DOHH2 (cell line): ENCODE data around the gene CBX7.

Experiments
- H3F3A ChIP-seq: fragments of 200-600 bp; sonication (generic), shearing (Covaris generic); 2 replicates; pipeline ENCODE4 v1.6.0; 2016; ENCODE audit warnings: antibody characterized with exemption, mild to moderate bottlenecking; ENCODE audit not compliant: control insufficient read depth, insufficient read depth
- H3K27ac ChIP-seq: fragments of 200-600 bp; sonication (generic); 2 replicates; pipeline ENCODE4 v1.5.1; 2014; ENCODE audit warnings: low read depth, mild to moderate bottlenecking, low read length, moderate library complexity
- H3K27me3 ChIP-seq: fragments of 200-600 bp; sonication (generic); 2 replicates; pipeline ENCODE4 v1.6.1; 2014; ENCODE audit warnings: mild to moderate bottlenecking, low read length, mixed read lengths; ENCODE audit not compliant: control insufficient read depth
- H3K36me3 ChIP-seq: fragments of 200-600 bp; sonication (generic); 2 replicates; pipeline ENCODE4 v1.6.1; 2014; ENCODE audit warnings: mild to moderate bottlenecking, low read length, moderate library complexity, mixed read lengths; ENCODE audit not compliant: control insufficient read depth
- H3K4me1 ChIP-seq: fragments of 200-600 bp; sonication (generic); 2 replicates; pipeline ENCODE4 v1.6.1; 2014; ENCODE audit warnings: mild to moderate bottlenecking, low read length, mixed read lengths; ENCODE audit not compliant: control insufficient read depth
- H3K4me2 ChIP-seq: fragments of 200-600 bp; sonication (generic); 2 replicates; pipeline ENCODE4 v1.6.0; 2014; ENCODE audit warnings: mild to moderate bottlenecking, low read length, moderate library complexity
- H3K4me3 ChIP-seq: fragments of 200-600 bp; sonication (generic); 2 replicates; pipeline ENCODE4 v1.5.1; 2014; ENCODE audit warnings: mild to moderate bottlenecking, low read length, mixed read lengths
- H3K79me2 ChIP-seq: fragments of 200-600 bp; sonication (generic); 2 replicates; pipeline ENCODE4 v1.6.1; 2014; ENCODE audit warnings: mild to moderate bottlenecking, low read length, mixed read lengths; ENCODE audit not compliant: control insufficient read depth
- H3K9me2 ChIP-seq: fragments of 200-600 bp; sonication (generic); replicated peaks from 2 replicates; pipeline ENCODE4 v1.6.1; 2014; ENCODE audit warnings: mild to moderate bottlenecking, low read length, mixed read lengths; ENCODE audit not compliant: control insufficient read depth
- H3K9me3 ChIP-seq: fragments of 200-600 bp; sonication (generic); 2 replicates; pipeline ENCODE4 v1.6.1; 2014; ENCODE audit warnings: antibody characterized with exemption, low read length, mixed read lengths; ENCODE audit not compliant: control insufficient read depth, insufficient read depth
- H4K20me1 ChIP-seq: fragments of 200-600 bp; sonication (generic); 2 replicates; pipeline ENCODE4 v1.6.0; 2014; ENCODE audit warnings: low read depth, mild to moderate bottlenecking, antibody characterized with exemption, low read length, moderate library complexity; ENCODE audit not compliant: control insufficient read depth, insufficient read depth
- EZH2phosphoT487 ChIP-seq: fragments of 200-600 bp; sonication (generic); IDR thresholded peaks from 2 replicates; pipeline ENCODE4 v1.6.1; 2017; ENCODE audit warnings: borderline replicate concordance, mild to moderate bottlenecking, antibody characterized with exemption, low read length, moderate library complexity, mixed read lengths
- TF ChIP-seq, protein P1 (sequence below): fragments of 200-600 bp; sonication (generic); IDR thresholded peaks from one replicate; pipeline ENCODE4 v1.5.1; 2014; ENCODE audit warnings: antibody characterized with exemption, mild to moderate bottlenecking, low read depth, low read length; ENCODE audit not compliant: poor library complexity, severe bottlenecking

The CBX7 gene

GRCh38 chr22:39188809-39189208 lies 36.3 kb upstream of the CBX7 start:
- Histone ChIP-seq H3F3A (no peaks in the 10 kb centered on the region), H3K9me2 (no peaks in the 10 kb centered on the region), H3K27ac (no peak overlapping the region), H3K9me3 (peaks cover 1% of the 10 kb centered on the region; the same call in 1 of the 2 replicates), H3K79me2 (no peaks in the 10 kb centered on the region), H3K4me3 (no peak overlapping the region), H3K4me2 (no peak overlapping the region), H3K27me3 (peaks cover 4% of the 10 kb centered on the region; the same call in 1 of the 2 replicates), H4K20me1 (no peaks in the 10 kb centered on the region), H3K36me3 (no peaks in the 10 kb centered on the region), H3K4me1 (no peaks in the 10 kb centered on the region)
- TF ChIP-seq EZH2phosphoT487: no peak
- TF ChIP-seq, protein P1, sequence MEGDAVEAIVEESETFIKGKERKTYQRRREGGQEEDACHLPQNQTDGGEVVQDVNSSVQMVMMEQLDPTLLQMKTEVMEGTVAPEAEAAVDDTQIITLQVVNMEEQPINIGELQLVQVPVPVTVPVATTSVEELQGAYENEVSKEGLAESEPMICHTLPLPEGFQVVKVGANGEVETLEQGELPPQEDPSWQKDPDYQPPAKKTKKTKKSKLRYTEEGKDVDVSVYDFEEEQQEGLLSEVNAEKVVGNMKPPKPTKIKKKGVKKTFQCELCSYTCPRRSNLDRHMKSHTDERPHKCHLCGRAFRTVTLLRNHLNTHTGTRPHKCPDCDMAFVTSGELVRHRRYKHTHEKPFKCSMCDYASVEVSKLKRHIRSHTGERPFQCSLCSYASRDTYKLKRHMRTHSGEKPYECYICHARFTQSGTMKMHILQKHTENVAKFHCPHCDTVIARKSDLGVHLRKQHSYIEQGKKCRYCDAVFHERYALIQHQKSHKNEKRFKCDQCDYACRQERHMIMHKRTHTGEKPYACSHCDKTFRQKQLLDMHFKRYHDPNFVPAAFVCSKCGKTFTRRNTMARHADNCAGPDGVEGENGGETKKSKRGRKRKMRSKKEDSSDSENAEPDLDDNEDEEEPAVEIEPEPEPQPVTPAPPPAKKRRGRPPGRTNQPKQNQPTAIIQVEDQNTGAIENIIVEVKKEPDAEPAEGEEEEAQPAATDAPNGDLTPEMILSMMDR: no peak

GRCh38 chr22:39185601-39186012 lies 33.1 kb upstream of the CBX7 start:
- Histone ChIP-seq H4K20me1 (no peaks in the 10 kb centered on the region), H3K27ac (no peak overlapping the region), H3K79me2 (no peaks in the 10 kb centered on the region), H3K4me1 (no peaks in the 10 kb centered on the region), H3K36me3 (no peaks in the 10 kb centered on the region), H3K4me2 (no peak overlapping the region), H3K4me3 (no peak overlapping the region), H3K9me2 (no peaks in the 10 kb centered on the region), H3K27me3 (peaks cover 4% of the 10 kb centered on the region; the same call in 1 of the 2 replicates), H3K9me3 (no peaks in the 10 kb centered on the region), H3F3A (no peaks in the 10 kb centered on the region)
- TF ChIP-seq, protein P1: no peak
- TF ChIP-seq EZH2phosphoT487: no peak

GRCh38 chr22:39184586-39185577 lies 32.4 kb upstream of the CBX7 start:
- Histone ChIP-seq H3K4me2 (no peak overlapping the region), H3K27me3 (peaks cover 4% of the 10 kb centered on the region; the same call in 1 of the 2 replicates), H3K27ac (no peak overlapping the region), H3K9me3 (no peaks in the 10 kb centered on the region), H4K20me1 (no peaks in the 10 kb centered on the region), H3K36me3 (no peaks in the 10 kb centered on the region), H3K4me1 (no peaks in the 10 kb centered on the region), H3K79me2 (no peaks in the 10 kb centered on the region), H3K4me3 (no peak overlapping the region), H3K9me2 (no peaks in the 10 kb centered on the region), H3F3A (no peaks in the 10 kb centered on the region)
- TF ChIP-seq, protein P1: no peak
